H1 (cell line): ENCODE measurements around the gene COL5A2. TPM values are rescaled to one million over a fixed set of nuclear protein-coding genes. Genes with fewer than 3 reads are reported as not detected.

ENCODE experiments used
- CTCF ChIA-PET: fragments of 300-600 bp; sonication (Branson Sonifier 250); formaldehyde crosslinking; loops from one replicate; lab custom pipeline; 2021; ENCODE audit not compliant: partially characterized antibody; lab: Charles Lee
- POLR2A ChIA-PET: fragments of 300-600 bp; sonication (Branson Sonifier 250); formaldehyde crosslinking; loops from one replicate; lab custom pipeline; 2021; ENCODE audit warnings: inconsistent platforms; ENCODE audit not compliant: partially characterized antibody; lab: Charles Lee
- DNase-seq, 2 experiments: peaks; one replicate each; pipeline versions ENCODE4 v3.0.0 to v3.0.0-alpha.2; 2010 to 2022; ENCODE audit warnings: low spot score in 2 of 2, low read depth in 1 of 2, mixed read lengths in 1 of 2
- FAIRE-seq: peaks from 2 replicates; lab custom pipeline; 2011; peaks lifted over from hg19 to GRCh38; lab: Jason Lieb, UNC
- H2AFZ ChIP-seq: 2 replicates; pipeline ENCODE4 v1.8.1; 2012; ENCODE audit warnings: low read length, inconsistent platforms
- H2AK5ac ChIP-seq: 2 replicates; pipeline ENCODE4 v1.6.1; 2013; ENCODE audit warnings: low read depth, low read length
- H2BK120ac ChIP-seq: replicated peaks from 2 replicates; pipeline ENCODE3; 2013; ENCODE audit warnings: low read depth, low read length, inconsistent platforms
- H2BK12ac ChIP-seq: 2 replicates; pipeline ENCODE4 v1.6.1; 2013; ENCODE audit warnings: low read depth, low read length
- H2BK15ac ChIP-seq: 2 replicates; pipeline ENCODE4 v1.6.1; 2013; ENCODE audit warnings: low read length
- H2BK20ac ChIP-seq: 2 replicates; pipeline ENCODE4 v1.6.1; 2013; ENCODE audit warnings: low read length
- H2BK5ac ChIP-seq: 2 replicates; pipeline ENCODE4 v1.6.1; 2013; ENCODE audit warnings: low read depth, low read length
- H3K14ac ChIP-seq: 2 replicates; pipeline ENCODE4 v1.6.1; 2013; ENCODE audit warnings: inconsistent platforms; ENCODE audit not compliant: insufficient read length
- H3K18ac ChIP-seq: 2 replicates; pipeline ENCODE4 v1.6.1; 2013; ENCODE audit warnings: low read length; ENCODE audit errors: extremely low read depth
- H3K23ac ChIP-seq: 2 replicates; pipeline ENCODE4 v1.6.1; 2013; ENCODE audit warnings: inconsistent platforms; ENCODE audit not compliant: insufficient read length
- H3K23me2 ChIP-seq: 2 replicates; pipeline ENCODE4 v1.6.1; 2013; ENCODE audit warnings: low read depth, low read length
- H3K27ac ChIP-seq: 2 replicates; pipeline ENCODE4 v1.6.1; 2011; ENCODE audit warnings: low read depth, low read length, inconsistent platforms
- H3K27me3 ChIP-seq, 4 experiments: replicated peaks in 1 of 4; 1 replicate in 1 of 4; 2 replicates in 3 of 4; pipeline versions ENCODE4 v1.6.1 to v1.8.1; 2011 to 2013; ENCODE audit warnings: low read length in 3 of 4, mild to moderate bottlenecking in 3 of 4, inconsistent platforms in 2 of 4, mixed read lengths in 2 of 4, moderate library complexity in 1 of 4; ENCODE audit not compliant: control insufficient read depth in 3 of 4, insufficient read depth in 3 of 4; ENCODE audit errors: extremely low read depth in 1 of 4
- H3K36me3 ChIP-seq, 4 experiments: 2 replicates each; pipeline versions ENCODE4 v1.6.1 to v1.8.1; 2011 to 2013; ENCODE audit warnings: mild to moderate bottlenecking in 4 of 4, low read length in 3 of 4, moderate library complexity in 2 of 4, control low read depth in 1 of 4, inconsistent platforms in 1 of 4; ENCODE audit not compliant: insufficient read depth in 4 of 4, control insufficient read depth in 2 of 4
- H3K4ac ChIP-seq: replicated peaks from 2 replicates; pipeline ENCODE3; 2013; ENCODE audit warnings: low read length, low read depth, mixed read lengths, inconsistent platforms; ENCODE audit not compliant: insufficient read length
- H3K4me1 ChIP-seq, 4 experiments: replicated peaks in 1 of 4; 1 replicate in 1 of 4; 2 replicates in 3 of 4; pipeline versions ENCODE4 v1.6.1 to v1.8.1; 2011 to 2013; ENCODE audit warnings: low read length in 3 of 4, inconsistent platforms in 2 of 4, mixed read lengths in 1 of 4; ENCODE audit not compliant: insufficient read depth in 4 of 4, control insufficient read depth in 3 of 4
- H3K4me2 ChIP-seq, 2 experiments: 2 replicates each; pipeline versions ENCODE4 v1.6.1 to v1.8.1; 2011 to 2013; ENCODE audit warnings: low read depth in 2 of 2, low read length in 2 of 2, control low read depth in 1 of 2, inconsistent platforms in 1 of 2, mild to moderate bottlenecking in 1 of 2; ENCODE audit not compliant: insufficient read depth in 1 of 2
- H3K4me3 ChIP-seq, 4 experiments: fragments of 200-600, 300-600 bp in 1 of 4; sonication (generic), shearing (Covaris generic), sonication (Bioruptor Twin) in 1 of 4; 2 replicates each; pipeline versions ENCODE4 v1.5.1 to v1.8.1; 2011 to 2016; ENCODE audit warnings: low read length in 4 of 4, low read depth in 3 of 4, control low read depth in 2 of 4, inconsistent platforms in 2 of 4, mild to moderate bottlenecking in 2 of 4, mixed read lengths in 1 of 4, moderate library complexity in 1 of 4; ENCODE audit not compliant: insufficient read depth in 2 of 4; ENCODE audit errors: extremely low read depth in 1 of 4
- H3K56ac ChIP-seq: replicated peaks from 2 replicates; pipeline ENCODE3; 2013; ENCODE audit warnings: low read depth, mild to moderate bottlenecking, mixed read lengths, low read length, inconsistent platforms; ENCODE audit not compliant: insufficient read length
- H3K79me1 ChIP-seq: 2 replicates; pipeline ENCODE4 v1.6.1; 2013; ENCODE audit warnings: low read depth, low read length, control low read depth
- H3K79me2 ChIP-seq, 2 experiments: 2 replicates each; pipeline versions ENCODE4 v1.6.1 to v1.8.1; 2012 to 2013; ENCODE audit warnings: low read length in 2 of 2, mild to moderate bottlenecking in 2 of 2, inconsistent platforms in 1 of 2; ENCODE audit not compliant: insufficient read depth in 2 of 2, control insufficient read depth in 1 of 2
- H3K9ac ChIP-seq, 4 experiments: replicated peaks in 1 of 4; 1 replicate in 1 of 4; 2 replicates in 3 of 4; pipeline versions ENCODE4 v1.6.1 to v1.8.1; 2011 to 2013; ENCODE audit warnings: low read depth in 3 of 4, low read length in 3 of 4, control low read depth in 2 of 4, mild to moderate bottlenecking in 2 of 4, moderate library complexity in 2 of 4, inconsistent platforms in 1 of 4; ENCODE audit errors: extremely low read depth in 1 of 4
- H3K9me3 ChIP-seq, 2 experiments: 2 replicates each; pipeline versions ENCODE4 v1.6.1 to v1.8.1; 2012 to 2013; ENCODE audit warnings: mild to moderate bottlenecking in 2 of 2, moderate library complexity in 2 of 2, control low read depth in 1 of 2, inconsistent platforms in 1 of 2, low read depth in 1 of 2, low read length in 1 of 2, mixed read lengths in 1 of 2; ENCODE audit not compliant: insufficient read depth in 2 of 2
- H4K20me1 ChIP-seq, 2 experiments: replicated peaks in 1 of 2; 2 replicates each; pipeline versions ENCODE3 to v1.8.1; 2011 to 2013; ENCODE audit warnings: inconsistent platforms in 2 of 2, low read length in 2 of 2, mild to moderate bottlenecking in 1 of 2; ENCODE audit not compliant: insufficient read depth in 2 of 2, control insufficient read depth in 1 of 2
- H4K5ac ChIP-seq: 2 replicates; pipeline ENCODE4 v1.6.1; 2013; ENCODE audit warnings: low read length, low read depth, mixed read lengths, inconsistent platforms; ENCODE audit not compliant: insufficient read length
- H4K8ac ChIP-seq: 2 replicates; pipeline ENCODE4 v1.8.0; 2013; ENCODE audit warnings: mild to moderate bottlenecking, moderate library complexity, low read length, inconsistent platforms; ENCODE audit not compliant: insufficient read depth; ENCODE audit errors: extremely low read depth
- H4K91ac ChIP-seq: replicated peaks from 2 replicates; pipeline ENCODE3; 2013; ENCODE audit warnings: low read length, mixed read lengths, inconsistent platforms; ENCODE audit not compliant: insufficient read length
- ASH2L ChIP-seq: fragments of 200-600, 300-600 bp; sonication (generic); IDR thresholded peaks from one replicate; pipeline ENCODE4 v1.7.1; 2017; ENCODE audit warnings: low read length
- CEBPB ChIP-seq: IDR thresholded peaks from 2 replicates; pipeline ENCODE4 v1.6.1; 2012; ENCODE audit warnings: low read depth, low read length
- GTF2F1 ChIP-seq: IDR thresholded peaks from 2 replicates; pipeline ENCODE4 v1.6.1; 2012; ENCODE audit warnings: low read depth, low read length, improper control_type of control experiment, borderline replicate concordance
- KDM1A ChIP-seq: fragments of 200-600, 300-600 bp; sonication (generic); IDR thresholded peaks from 2 replicates; pipeline ENCODE4 v1.7.1; 2016; ENCODE audit warnings: mild to moderate bottlenecking, low read length, borderline replicate concordance
- MAFK ChIP-seq: IDR thresholded peaks from 2 replicates; pipeline ENCODE4 v1.6.1; 2012; ENCODE audit warnings: low read depth, mild to moderate bottlenecking, improper control_type of control experiment, low read length
- whole genome bisulfite sequencing, 2 experiments: shearing (Covaris generic) in 1 of 2; methylation state at CpG; one replicate each; pipeline versions ENCODE4 v1.1.6 to v1.1.7; 2013 to 2015; ENCODE audit warnings: low lambda C conversion rate in 2 of 2, mixed read lengths in 2 of 2, inconsistent platforms in 1 of 2, low coverage in 1 of 2, missing lambda C conversion rate in 1 of 2; ENCODE audit not compliant: insufficient replicate concordance in 2 of 2, insufficient coverage in 1 of 2, insufficient read length in 1 of 2; ENCODE audit errors: extremely low coverage in 1 of 2, missing lambda C conversion rate in 1 of 2; 5-methylcytosine and 5-hydroxymethylcytosine counted together
- polyA plus RNA-seq, 7 experiments: library from polyadenylated mRNA; depleted of rRNA in 3 of 7; stranded (reverse) in 5 of 7; unstranded in 2 of 7; fragments of >200 nt in 5 of 7; fragments of 200-250 nt in 2 of 7; gene quantifications; 1 replicate in 5 of 7; 2 replicates in 1 of 7; 4 replicates in 1 of 7; pipeline versions ENCODE4 v1.2.1 to v1.2.3, GENCODE V29; 2011 to 2013; ENCODE audit warnings: missing spikeins in 2 of 7, mixed read lengths in 2 of 7
- total RNA-seq: library from RNA; stranded (reverse); fragmentation: NEBNext Ultra II Directional; extraction: Animal tissue kit (Norgen Biotek cat#: 25700); gene quantifications from 2 replicates; pipeline ENCODE4 v1.2.1, GENCODE V29; 2021

The COL5A2 gene
- total and polyA plus RNA-seq, 2 of the 8 experiments (the other 6 are each of a cell fraction or from before 2014, with no cell fraction given): 4.7 to 24.2 TPM

DNA sequence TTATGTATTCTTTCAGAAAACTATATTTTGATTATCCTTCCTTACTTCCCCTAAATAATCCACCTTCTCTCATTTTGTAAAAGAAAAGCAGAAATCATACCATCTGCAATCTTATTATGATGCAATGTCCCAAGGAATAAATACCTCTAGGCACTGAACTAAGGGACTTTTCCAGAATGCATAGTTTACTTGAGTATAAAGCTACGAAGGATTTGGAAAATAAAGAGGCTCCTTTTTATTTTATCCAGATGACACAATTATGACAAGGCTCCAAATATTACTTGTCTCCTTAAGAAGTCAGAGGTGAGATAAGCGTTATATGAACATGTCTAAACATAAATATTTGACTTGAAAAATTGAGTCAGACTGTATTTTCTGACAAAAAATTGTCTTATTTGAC is 133.2 kb downstream of the COL5A2 start:
- Histone ChIP-seq H4K20me1 (no peaks in the 10 kb centered on the region), H2BK12ac (no peak overlapping the region), H3K18ac (no peak overlapping the region), H3K56ac (no peak overlapping the region), H4K8ac (no peak overlapping the region), H4K91ac (no peak overlapping the region), H3K27ac (no peak overlapping the region), H3K14ac (no peak overlapping the region), H3K23me2 (no peaks in the 10 kb centered on the region), H3K79me1 (no peaks in the 10 kb centered on the region), H3K79me2 (no peaks in the 10 kb centered on the region), H3K4me1 (no peaks in the 10 kb centered on the region), H2AK5ac (no peak overlapping the region), H3K4me2 (no peak overlapping the region), H2BK5ac (no peak overlapping the region), H3K23ac (no peak overlapping the region), H2BK15ac (no peak overlapping the region), H2AFZ (no peak overlapping the region), H3K36me3 (peaks cover 0 to 2% (median 0%) of the 10 kb centered on the region in 4 experiments; a peak in 1 of 8 replicates), H3K4me3 (no peak overlapping the region), H3K9me3 (no peaks in the 10 kb centered on the region), H2BK120ac (no peak overlapping the region), H3K4ac (no peak overlapping the region), H4K5ac (no peak overlapping the region), H3K9ac (no peak overlapping the region), H2BK20ac (no peak overlapping the region), H3K27me3 (no peaks in the 10 kb centered on the region)
- CTCF ChIA-PET: no interaction called here
- POLR2A ChIA-PET: interaction anchor here (0.7 kb wide), 1 partner anchor 1110 kb away, joined by 3 read pairs; no protein-coding TSS in a partner anchor
- 90% methylated on average over 2 of the region's 2 CpGs; no CpG with 5 or more reads in 1 of the 2 experiments for WGBS, 2 experiments
- FAIRE-seq (no peak), DNase-seq (no peak)
- TF ChIP-seq ASH2L: no peak
- TF ChIP-seq MAFK: no peak
- no peak for TF ChIP-seq GTF2F1
- no peak for TF ChIP-seq KDM1A
- 0 out of 2 replicates have a peak, but pooled peaks have one; percentile 17 for TF ChIP-seq CEBPB
